GM21447 (cell line): ENCODE results near the gene RAB3GAP2.
"Not testable (repeated sequence)": the region's sequence is repeated elsewhere in the genome, so short reads cannot be mapped to it uniquely, and the experiment has no call there.

Experiments used
- ATAC-seq: cut with Tn5 transposase; IDR thresholded peaks from one replicate; pipeline ENCODE4 v1.9.1; 2021; ENCODE audit not compliant: unreplicated experiment

The RAB3GAP2 gene

DNA sequence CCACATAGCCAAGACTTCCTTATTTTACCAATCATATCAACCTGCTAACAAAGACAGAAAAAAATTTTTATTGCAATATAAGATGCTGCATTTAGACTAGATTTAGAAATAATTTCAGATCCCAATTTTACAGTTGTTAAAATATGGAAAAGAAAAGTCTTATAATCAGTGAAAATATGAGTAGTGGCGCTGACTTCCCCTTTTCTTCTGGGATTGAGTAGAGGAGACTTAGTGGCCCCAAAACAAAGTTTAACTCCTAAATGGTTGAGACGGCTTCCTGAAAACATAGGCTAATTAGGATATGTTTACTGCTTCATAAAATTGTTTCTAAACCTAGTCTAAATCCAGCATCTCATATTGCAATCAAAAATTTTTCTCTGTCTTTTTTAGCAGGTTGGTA is 68.4 kb downstream of the RAB3GAP2 start:
- no peak for ATAC-seq

DNA sequence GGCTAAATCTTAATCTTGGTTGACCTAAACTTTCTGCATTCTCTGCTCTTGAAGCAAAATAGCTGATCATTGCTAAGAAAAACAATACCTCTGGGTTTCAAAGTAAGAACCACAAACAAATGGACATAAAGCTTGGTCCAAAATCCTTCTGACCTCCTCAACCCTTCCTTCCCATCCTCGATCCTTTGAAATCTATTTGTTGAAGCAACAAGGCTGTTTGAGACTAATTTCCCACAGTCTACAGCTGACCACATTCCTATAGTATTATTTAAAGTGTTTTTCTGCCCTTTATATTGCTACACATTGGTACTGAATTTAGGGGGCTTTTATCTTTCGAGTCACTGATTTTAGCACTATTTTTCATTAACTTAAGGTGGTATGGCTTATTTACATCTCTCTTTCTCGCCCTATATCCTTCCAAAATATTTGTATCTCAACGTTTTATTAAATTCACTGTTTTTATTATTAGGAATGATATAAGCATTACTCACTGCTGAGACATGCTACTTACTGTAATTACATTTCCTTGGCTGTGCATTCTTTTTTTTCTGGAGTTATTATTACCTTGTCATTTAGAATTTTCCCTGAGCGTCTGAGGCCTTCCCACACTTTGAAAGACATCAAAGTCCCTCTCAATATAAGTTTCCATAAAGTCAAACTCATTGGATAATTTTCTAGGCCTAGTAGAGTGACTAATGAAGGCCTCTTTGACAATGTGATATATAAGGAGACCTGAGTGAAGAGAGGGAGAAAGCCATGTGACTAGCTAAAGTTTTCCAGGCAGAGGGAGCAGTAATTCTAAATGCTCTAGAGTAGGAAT is 73.9 kb downstream of the RAB3GAP2 start:
- no peak for ATAC-seq

GRCh38 chr1:220195701-220196100 is 76.6 kb downstream of the RAB3GAP2 start:
- ATAC-seq: no peak

GRCh38 chr1:220189750-220190347 is 82.4 kb downstream of the RAB3GAP2 start:
- ATAC-seq: no peak

DNA sequence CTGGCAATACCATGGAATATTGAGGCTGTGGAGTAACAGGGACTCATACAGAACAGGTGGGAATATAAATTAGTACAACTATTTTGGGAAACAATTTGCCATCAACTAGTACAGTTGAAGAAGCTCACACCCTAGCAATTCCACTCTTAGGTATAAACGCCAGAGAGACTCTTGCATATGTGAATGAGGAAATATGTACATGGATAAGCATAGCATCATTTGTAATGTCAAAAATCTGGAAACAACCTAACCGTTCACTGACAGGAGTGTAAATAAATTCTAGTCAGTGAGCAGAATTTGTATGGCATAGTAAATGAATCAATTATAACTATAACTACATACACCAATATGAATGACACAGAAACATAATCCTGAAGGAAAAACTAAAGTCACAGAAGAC is 83.7 kb downstream of the RAB3GAP2 start:
- no peak for ATAC-seq

GRCh38 chr1:220186752-220187151 is 85.5 kb downstream of the RAB3GAP2 start:
- no peak for ATAC-seq

DNA sequence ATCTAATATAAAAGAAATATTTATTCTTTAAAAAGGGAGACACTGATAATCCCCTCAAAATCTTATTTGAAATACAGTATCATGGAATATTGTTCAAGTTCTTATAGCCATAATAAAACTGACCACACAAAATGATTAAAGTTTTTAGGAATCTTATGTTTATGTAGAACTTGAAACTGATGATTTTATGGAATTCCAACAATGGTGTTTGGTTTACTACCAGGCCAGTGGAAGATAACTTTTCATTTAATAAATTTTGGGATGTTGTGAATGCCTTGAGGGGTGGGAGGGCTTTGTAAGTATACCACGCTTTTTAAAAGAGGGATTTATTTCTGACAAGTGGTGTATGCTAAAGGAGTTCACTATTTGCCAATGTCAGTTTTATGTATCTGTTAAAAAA is 87.7 kb downstream of the RAB3GAP2 start:
- no peak for ATAC-seq

- ATAC-seq: no peak
Observed at GRCh38 chr1:220182656-220183055, 89.6 kb downstream of the RAB3GAP2 start.

- no peak for ATAC-seq
Observed at GRCh38 chr1:220182111-220182510, 90.1 kb downstream of the RAB3GAP2 start.

- ATAC-seq: no peak
Observed at GRCh38 chr1:220176540-220176939, 95.7 kb downstream of the RAB3GAP2 start.

DNA sequence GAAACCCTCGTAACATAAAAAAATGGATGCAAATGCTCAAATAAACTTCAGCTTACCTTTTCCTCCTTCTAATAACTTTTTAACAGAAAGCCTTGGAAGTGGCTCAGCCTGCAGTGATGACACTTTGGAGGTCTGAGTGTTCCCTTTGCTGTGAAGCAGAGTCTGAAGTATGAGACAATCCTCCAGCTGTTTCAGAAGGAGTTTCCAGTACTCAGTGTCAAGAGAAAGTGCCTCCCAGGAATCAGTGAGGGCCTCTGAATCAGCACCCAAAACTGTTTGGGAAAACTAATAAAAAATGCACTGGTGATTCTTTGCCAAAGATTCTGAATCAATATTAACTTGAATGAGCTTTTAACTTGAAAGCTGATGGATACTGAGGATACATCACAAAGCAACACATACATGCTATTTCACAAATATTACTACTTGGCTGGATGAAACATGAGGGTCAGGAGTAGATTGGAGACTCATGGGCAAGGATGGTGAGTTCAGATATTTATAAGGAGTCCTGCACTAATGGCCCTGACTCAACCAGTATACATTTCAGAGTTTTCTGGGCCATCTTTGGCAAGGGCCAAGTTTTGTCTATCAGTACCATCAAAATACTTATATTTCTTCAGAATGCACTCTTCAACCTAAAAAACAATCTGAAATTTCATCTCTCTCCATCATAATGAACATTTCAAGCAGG is 101.3 kb downstream of the RAB3GAP2 start:
- no peak for ATAC-seq

- ATAC-seq: not testable (repeated sequence)
Observed at GRCh38 chr1:220169887-220170286, 102.4 kb downstream of the RAB3GAP2 start.

DNA sequence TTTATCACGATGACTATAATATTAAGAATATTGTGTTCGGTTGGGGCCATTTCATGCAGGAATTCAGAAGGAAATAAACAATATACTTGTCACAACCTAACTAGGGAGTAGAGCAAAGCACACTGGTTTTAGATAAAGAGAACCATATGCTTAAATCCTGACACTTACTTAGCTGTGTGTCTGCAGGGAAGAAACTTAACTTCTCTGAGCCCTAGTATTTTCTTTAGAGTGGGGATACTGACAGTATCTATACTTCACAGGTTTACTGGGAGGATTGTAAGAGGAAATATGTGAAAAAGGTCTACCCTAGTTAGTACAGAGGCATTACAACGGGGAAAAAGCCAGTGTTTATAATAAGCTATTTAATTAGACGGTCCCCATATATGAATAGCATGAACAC is 105.4 kb downstream of the RAB3GAP2 start:
- ATAC-seq: no peak

DNA sequence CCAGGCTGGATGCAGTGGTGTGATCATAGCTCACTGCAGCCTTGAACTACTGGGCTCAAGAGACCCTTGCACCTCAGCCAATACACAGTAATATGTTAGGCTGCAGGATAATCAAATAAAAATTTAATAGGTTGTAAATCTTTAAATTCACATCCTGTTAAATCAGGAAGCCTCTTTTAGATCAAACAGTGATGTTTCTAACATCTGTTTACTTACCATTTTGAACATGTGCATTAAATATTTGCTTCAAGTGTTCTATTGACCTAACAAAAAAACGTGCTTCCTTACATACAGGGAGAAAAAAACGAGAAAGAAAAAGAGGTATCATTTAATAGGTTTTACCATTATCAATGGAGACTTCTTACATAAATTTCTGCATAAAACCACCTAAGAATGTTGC is 107.7 kb downstream of the RAB3GAP2 start:
- no peak for ATAC-seq

DNA sequence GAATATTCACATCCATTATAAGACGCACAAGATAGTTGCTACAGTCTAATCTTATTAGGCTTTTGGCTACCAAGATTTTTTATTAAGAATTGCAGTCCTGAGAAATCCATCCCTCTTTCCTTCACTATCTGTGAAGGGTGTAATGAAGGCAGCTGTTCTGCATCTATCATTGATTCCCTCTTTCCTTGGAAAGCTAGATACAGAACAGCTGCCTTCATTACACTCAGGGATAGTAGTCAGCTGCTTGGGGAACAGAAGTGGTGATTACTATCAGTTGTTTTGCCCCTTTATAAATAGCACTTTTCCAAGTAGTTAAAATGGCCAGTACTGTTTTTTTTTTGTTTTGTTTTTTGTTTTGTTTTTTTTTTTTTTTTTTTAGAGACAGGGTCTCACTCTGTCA is 108.1 kb downstream of the RAB3GAP2 start:
- no peak for ATAC-seq

GRCh38 chr1:220160027-220160426 is 112.2 kb downstream of the RAB3GAP2 start:
- no peak for ATAC-seq

GRCh38 chr1:220159041-220159440 is 113.2 kb downstream of the RAB3GAP2 start:
- no peak for ATAC-seq

DNA sequence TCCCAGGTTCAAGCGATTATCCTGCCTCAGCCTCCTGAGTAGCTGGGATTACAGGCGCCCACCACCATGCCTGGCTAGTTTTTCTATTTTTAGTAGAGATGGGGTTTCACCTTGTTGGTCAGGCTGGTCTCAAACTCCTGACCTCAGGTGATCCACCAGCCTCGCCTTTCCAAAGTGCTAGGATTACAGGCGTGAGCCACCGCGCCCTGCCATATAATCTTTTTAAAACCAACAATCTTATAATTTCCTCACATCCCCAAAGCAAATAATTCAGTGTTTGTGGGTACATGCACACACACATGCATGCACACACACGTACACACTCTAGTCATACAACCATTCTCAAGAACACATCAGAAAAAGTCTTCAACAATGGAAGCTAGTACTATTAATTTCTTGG is 113.7 kb downstream of the RAB3GAP2 start:
- ATAC-seq: not testable (repeated sequence)

DNA sequence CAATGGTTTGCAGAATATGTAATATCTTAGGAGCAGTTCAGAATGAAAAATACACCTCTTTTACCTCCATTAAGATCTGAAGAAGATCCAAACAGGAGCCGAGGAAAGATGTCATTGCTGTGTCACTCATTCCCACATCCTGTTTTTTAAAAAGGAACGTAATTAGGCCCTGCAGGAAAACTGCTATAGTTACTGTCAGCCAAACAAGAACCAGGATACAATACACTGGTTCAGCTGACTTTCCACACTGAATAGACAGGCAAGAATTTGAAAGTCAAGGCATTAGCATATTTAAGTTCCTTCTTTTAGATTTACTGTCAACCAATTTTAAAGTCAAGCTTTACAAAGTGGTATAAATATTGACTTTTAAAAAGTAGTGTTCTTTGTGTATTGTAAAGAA is 114.5 kb downstream of the RAB3GAP2 start:
- no peak for ATAC-seq

DNA sequence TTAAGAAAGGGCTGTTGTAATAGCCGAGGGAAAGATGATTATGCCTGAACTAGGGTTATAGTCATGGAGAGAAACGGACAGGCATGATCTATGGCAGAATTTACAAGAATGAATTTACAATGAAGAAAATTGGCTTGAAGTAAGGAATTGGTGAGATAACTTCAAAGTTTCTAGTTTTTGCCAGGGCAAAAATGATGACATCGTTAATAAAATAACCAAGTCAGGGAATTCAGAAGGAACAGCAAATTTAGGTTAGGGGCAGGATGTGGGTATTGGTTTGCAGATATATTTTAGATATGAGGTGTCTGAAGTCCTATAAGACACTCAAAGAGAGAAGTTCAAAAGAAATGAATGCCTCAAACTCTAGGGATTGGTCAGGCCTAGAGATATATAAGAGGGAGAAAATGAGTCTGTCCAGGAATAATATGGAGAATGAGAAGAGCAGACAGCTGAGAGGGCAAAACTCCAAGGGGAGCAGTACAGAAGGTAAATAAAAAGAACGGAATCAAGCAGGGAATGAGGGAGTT is 115.6 kb downstream of the RAB3GAP2 start:
- ATAC-seq: no peak

DNA sequence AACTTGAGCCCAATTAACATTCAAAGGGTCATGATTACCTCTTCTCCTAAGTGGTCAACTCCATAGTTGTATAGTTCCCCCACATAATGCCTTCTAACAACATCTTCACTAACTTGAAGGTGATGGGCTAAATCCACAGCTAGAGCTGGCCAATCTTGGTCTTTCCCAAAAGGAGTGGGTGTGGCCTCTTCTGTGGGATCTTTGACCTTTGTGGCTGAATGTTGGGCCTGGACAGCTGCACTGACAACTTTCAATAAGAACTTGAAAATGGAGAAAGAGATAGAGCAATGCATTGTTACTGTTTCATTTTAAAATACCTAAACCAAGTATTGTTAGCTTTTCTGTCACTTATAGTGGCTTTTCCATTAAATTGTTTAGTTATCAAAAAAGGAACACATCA is 119.1 kb downstream of the RAB3GAP2 start:
- no peak for ATAC-seq

- no peak for ATAC-seq
Observed at GRCh38 chr1:220151454-220151853, 120.8 kb downstream of the RAB3GAP2 start.
